Neural cell (in vitro differentiated cells): ENCODE measurements around the gene SEMA3B.

Source experiments
- SMC3 ChIP-seq: fragments of 450-650 bp; conservative IDR thresholded peaks from 2 replicates; pipeline ENCODE4 v1.6.1; 2014; ENCODE audit warnings: antibody characterized with exemption, mild to moderate bottlenecking, moderate library complexity; ENCODE audit not compliant: poor library complexity
- TF ChIP-seq, protein P1 (sequence below): fragments of 450-650 bp; IDR thresholded peaks from 2 replicates; pipeline ENCODE4 v1.5.1; 2014; ENCODE audit warnings: antibody characterized with exemption, mild to moderate bottlenecking, moderate library complexity; ENCODE audit not compliant: poor library complexity, severe bottlenecking

DNA sequence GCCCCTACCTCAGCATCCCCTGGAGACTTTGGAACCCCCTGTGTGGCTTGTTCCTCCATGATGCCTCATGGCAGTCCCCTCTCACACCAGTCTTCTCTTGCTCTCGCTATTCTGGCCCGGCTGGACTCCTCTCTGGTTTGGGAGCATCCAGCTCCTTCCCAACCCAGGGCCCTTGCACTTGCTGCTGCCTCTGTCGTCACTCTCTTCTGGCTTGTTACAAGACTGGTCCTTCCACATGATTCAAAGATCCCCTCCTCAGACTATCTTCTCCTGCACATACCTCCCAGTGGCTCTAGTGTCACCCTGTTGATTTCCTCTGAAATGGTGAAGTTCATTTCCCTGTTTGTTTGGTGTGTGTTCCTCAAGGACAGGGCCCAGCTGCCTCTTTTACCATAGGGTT lies 39.5 kb upstream of the SEMA3B start:
- TF ChIP-seq, protein P1, sequence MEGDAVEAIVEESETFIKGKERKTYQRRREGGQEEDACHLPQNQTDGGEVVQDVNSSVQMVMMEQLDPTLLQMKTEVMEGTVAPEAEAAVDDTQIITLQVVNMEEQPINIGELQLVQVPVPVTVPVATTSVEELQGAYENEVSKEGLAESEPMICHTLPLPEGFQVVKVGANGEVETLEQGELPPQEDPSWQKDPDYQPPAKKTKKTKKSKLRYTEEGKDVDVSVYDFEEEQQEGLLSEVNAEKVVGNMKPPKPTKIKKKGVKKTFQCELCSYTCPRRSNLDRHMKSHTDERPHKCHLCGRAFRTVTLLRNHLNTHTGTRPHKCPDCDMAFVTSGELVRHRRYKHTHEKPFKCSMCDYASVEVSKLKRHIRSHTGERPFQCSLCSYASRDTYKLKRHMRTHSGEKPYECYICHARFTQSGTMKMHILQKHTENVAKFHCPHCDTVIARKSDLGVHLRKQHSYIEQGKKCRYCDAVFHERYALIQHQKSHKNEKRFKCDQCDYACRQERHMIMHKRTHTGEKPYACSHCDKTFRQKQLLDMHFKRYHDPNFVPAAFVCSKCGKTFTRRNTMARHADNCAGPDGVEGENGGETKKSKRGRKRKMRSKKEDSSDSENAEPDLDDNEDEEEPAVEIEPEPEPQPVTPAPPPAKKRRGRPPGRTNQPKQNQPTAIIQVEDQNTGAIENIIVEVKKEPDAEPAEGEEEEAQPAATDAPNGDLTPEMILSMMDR, result no peak
- no peak for TF ChIP-seq SMC3
